DND-41 (cell line): ENCODE data around the gene OLFM3.

Source experiments
- CTCF ChIP-seq: IDR thresholded peaks from 2 replicates; pipeline ENCODE4 v1.5.1; 2012; ENCODE audit warnings: borderline replicate concordance, low read length, moderate library complexity, mild to moderate bottlenecking; ENCODE audit not compliant: poor library complexity, severe bottlenecking; ENCODE audit errors: extremely low read depth
- EZH2 ChIP-seq: IDR thresholded peaks from 3 replicates; pipeline ENCODE4 v1.6.1; 2012; ENCODE audit warnings: borderline replicate concordance, low read depth, mild to moderate bottlenecking, moderate library complexity, low read length, inconsistent platforms; ENCODE audit not compliant: severe bottlenecking

GRCh38 chr1:101996825-101997465 lies at the start of gene OLFM3:
- TF ChIP-seq CTCF (no peak), EZH2 (no peak)
